ENCODE measurements around the gene C1orf232. TPM values are rescaled to one million over a fixed set of nuclear protein-coding genes. Genes with fewer than 3 reads are reported as not detected.

The C1orf232 gene
- polyA plus RNA-seq, 1 donor, result not detected

DNA sequence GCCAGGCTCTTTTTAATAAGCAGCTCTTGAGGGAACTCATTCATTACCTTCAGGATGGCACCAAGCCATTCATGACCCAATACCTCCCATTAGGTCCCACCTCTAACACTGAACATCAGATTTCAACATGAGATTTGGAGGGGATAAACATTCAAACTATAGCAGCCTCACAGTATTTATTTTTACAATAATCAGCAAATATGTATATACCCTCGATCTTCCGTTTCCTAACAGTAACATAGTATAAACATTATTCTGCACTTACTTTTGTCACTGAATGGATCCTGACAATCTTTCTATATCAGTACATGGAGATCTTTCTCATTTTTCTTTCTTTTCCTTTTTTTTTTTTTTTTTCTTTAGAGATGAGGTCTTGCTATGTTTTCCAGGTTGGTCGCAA lies 27.0 kb upstream of the C1orf232 start:
- H3K4me3 ChIP-seq (ENCODE audit: low read length), result no peak overlapping the region
- H3K27me3 ChIP-seq (ENCODE audit: control insufficient read depth, insufficient read depth, low read length), result peaks cover 2% of the 10 kb centered on the region
- DNase-seq, result no peak
- no peaks in the 10 kb centered on the region for H3K4me1 ChIP-seq (ENCODE audit: control insufficient read depth, insufficient read depth, low read length)
- no peaks in the 10 kb centered on the region for H3K36me3 ChIP-seq (ENCODE audit: control insufficient read depth, insufficient read depth, low read length)
- H3K9me3 ChIP-seq (ENCODE audit: control insufficient read depth, low read depth, low read length), result no peaks in the 10 kb centered on the region
- 95% methylated on average over 2 of the region's 3 CpGs for WGBS (ENCODE audit: insufficient coverage, low lambda C conversion rate)
- H3K27ac ChIP-seq (ENCODE audit: low read length), result no peak overlapping the region

DNA sequence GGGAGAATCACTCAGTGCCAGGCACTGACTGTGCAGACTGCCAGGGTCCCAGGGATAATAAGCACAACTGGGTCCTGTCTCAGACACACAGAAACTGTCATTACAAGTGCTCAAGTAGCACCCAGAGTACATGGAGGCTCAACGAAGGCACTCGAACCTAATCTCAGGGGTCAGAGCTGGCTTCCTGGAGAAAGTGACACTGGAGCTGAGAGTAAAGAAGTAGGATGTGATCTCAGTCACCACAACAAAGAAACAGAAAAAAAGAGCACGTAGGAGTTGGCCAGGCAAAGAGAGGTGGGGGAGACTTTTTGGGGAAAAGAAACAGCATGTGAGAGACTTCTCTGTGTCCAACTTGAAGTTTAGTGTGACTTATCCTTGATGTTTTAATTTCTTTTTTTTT lies 23.0 kb upstream of the C1orf232 start:
- no CpG with 5 or more reads among the region's 3 CpGs for WGBS (ENCODE audit: insufficient coverage, low lambda C conversion rate)
- H3K27ac ChIP-seq (ENCODE audit: low read length), result no peak overlapping the region
- H3K36me3 ChIP-seq (ENCODE audit: control insufficient read depth, insufficient read depth, low read length), result peaks cover 26% of the 10 kb centered on the region

DNA sequence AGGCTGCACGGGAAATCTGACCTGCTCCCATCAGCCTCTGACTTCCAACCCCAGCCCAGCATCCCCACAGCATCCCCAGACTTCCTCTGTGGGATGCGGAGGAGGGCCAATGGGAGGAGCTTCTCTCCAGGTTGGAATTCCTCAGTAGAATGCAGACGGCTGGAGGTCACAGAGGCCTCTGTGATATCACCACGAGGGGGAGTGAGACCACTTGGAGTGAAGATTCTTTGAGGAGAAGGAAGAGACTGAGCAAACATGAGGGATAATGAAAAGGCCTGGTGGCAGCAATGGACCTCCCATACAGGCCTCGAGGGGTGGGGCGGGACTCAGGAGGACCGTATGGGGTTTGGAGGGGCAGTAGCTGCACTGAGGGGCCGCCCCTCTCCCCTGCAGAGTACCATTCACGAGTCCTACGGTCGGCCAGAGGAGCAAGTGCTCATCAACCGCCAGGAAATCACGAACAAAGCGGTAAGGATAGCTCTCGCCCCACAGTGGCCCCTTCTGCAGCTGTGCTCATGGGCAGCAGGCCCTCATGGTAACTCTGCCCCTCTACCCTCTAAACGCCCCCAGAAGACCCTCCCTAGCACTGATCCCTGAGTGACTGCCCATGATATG lies 21.7 kb upstream of the C1orf232 start, which contains the start of gene CATSPER4:
Gene CATSPER4, plus strand, starts transcription at position 230 of the 615 bp plus-strand sequence. Its CDS starts 26 bp downstream, at position 256.
- Histone ChIP-seq H3K4me3 (ENCODE audit: low read length) (no peak within 1 kb of the TSS), H3K4me1 (ENCODE audit: control insufficient read depth, insufficient read depth, low read length) (no peaks in the 10 kb centered on the region), H3K27ac (ENCODE audit: low read length) (no peak within 1 kb of the TSS), H3K9me3 (ENCODE audit: control insufficient read depth, low read depth, low read length) (no peaks in the 10 kb centered on the region), H3K27me3 (ENCODE audit: control insufficient read depth, insufficient read depth, low read length) (no peaks in the 10 kb centered on the region), H3K36me3 (ENCODE audit: control insufficient read depth, insufficient read depth, low read length) (peaks cover 29% of the 10 kb centered on the region)
- DNase-seq, result peak in 1 of 2 donors; percentile 25
- no CpG with 5 or more reads among the region's 16 CpGs for WGBS (ENCODE audit: insufficient coverage, low lambda C conversion rate)

More for the DNA sequence above, 23.0 kb upstream of the C1orf232 start:
- Histone ChIP-seq H3K4me1 (ENCODE audit: control insufficient read depth, insufficient read depth, low read length) (no peaks in the 10 kb centered on the region), H3K27me3 (ENCODE audit: control insufficient read depth, insufficient read depth, low read length) (no peaks in the 10 kb centered on the region), H3K4me3 (ENCODE audit: low read length) (no peak overlapping the region), H3K9me3 (ENCODE audit: control insufficient read depth, low read depth, low read length) (no peaks in the 10 kb centered on the region)
- DNase-seq, result no peak

DNA sequence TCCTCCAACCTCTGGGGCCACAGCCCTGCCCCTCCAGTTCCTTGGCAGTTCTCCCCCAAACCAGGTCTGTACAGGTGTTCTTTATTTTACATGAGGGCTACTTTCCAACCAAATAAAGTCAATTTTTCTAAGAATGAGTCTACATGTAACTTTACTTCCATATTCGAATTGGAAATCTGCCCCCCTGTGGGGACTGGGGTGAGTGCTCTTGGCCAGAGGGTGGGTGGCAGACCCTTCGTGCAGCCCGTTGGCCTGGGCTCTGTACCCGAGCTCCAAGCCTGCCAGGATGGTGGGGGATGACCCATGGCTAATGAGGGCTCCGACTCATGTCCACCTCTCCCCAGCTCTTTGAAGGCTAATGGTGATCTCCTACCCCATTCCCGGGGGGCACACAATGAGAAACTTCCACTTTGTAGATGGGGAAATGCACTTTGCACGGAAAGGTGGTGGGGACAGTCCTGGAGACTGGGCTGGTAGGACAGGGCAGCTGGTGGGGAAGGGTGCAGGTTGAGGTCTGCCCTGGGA lies 21.1 kb upstream of the C1orf232 start:
- Histone ChIP-seq H3K36me3 (ENCODE audit: control insufficient read depth, insufficient read depth, low read length) (peaks cover 29% of the 10 kb centered on the region), H3K4me3 (ENCODE audit: low read length) (no peak overlapping the region), H3K27me3 (ENCODE audit: control insufficient read depth, insufficient read depth, low read length) (no peaks in the 10 kb centered on the region), H3K27ac (ENCODE audit: low read length) (no peak overlapping the region), H3K4me1 (ENCODE audit: control insufficient read depth, insufficient read depth, low read length) (no peaks in the 10 kb centered on the region), H3K9me3 (ENCODE audit: control insufficient read depth, low read depth, low read length) (no peaks in the 10 kb centered on the region)
- no CpG with 5 or more reads among the region's 7 CpGs for WGBS (ENCODE audit: insufficient coverage, low lambda C conversion rate)
- no peak for DNase-seq

DNA sequence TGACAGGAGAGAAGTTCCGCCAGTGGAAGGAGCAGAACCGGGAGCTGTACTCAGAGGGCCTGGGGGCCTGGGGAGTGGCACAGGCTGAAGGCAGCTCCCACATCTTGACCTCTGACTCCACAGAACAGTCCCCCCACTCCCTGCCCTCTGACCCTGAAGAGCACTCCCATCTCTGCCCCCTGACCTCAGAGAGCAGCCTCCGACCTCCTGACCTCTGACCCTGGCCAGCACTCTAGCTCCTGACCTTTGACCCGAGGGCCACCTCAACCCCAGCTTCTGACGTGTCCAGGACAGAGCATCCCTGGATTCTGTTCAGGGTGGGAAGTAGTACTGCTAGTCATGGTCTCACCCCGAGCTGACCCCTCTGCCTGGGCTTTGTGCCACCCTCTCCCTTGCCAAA lies 20.6 kb upstream of the C1orf232 start:
- no peak for DNase-seq
- Histone ChIP-seq H3K9me3 (ENCODE audit: control insufficient read depth, low read depth, low read length) (no peaks in the 10 kb centered on the region), H3K27me3 (ENCODE audit: control insufficient read depth, insufficient read depth, low read length) (no peaks in the 10 kb centered on the region), H3K27ac (ENCODE audit: low read length) (no peak overlapping the region), H3K4me3 (ENCODE audit: low read length) (no peak overlapping the region), H3K4me1 (ENCODE audit: control insufficient read depth, insufficient read depth, low read length) (no peaks in the 10 kb centered on the region), H3K36me3 (ENCODE audit: control insufficient read depth, insufficient read depth, low read length) (peaks cover 30% of the 10 kb centered on the region)
- no CpG with 5 or more reads among the region's 6 CpGs for WGBS (ENCODE audit: insufficient coverage, low lambda C conversion rate)

DNA sequence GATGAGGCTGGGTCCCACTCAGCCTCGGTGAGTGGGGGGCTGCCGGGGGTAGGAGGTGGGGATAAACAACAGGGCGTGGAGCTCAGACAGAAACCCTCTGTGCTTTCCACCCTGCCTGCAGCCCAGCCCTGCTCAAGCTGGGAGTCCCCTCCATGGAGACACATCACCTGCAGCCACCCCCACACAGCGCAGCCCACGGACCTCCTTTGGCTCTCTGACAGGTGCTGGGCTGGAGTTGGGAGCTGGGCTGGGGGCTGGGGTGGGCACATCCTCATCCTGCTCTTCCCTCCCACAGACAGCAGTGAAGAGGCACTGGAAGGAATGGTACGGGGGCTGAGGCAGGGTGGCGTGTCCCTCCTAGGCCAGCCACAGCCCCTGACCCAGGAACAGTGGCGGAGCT lies 19.7 kb upstream of the C1orf232 start:
- peaks cover 37% of the 10 kb centered on the region for H3K36me3 ChIP-seq (ENCODE audit: control insufficient read depth, insufficient read depth, low read length)
- no peak overlapping the region for H3K27ac ChIP-seq (ENCODE audit: low read length)
- no peak for DNase-seq
- no CpG with 5 or more reads among the region's 8 CpGs for WGBS (ENCODE audit: insufficient coverage, low lambda C conversion rate)
- H3K9me3 ChIP-seq (ENCODE audit: control insufficient read depth, low read depth, low read length), result no peaks in the 10 kb centered on the region
- H3K27me3 ChIP-seq (ENCODE audit: control insufficient read depth, insufficient read depth, low read length), result no peaks in the 10 kb centered on the region
- no peaks in the 10 kb centered on the region for H3K4me1 ChIP-seq (ENCODE audit: control insufficient read depth, insufficient read depth, low read length)
- no peak overlapping the region for H3K4me3 ChIP-seq (ENCODE audit: low read length)

DNA sequence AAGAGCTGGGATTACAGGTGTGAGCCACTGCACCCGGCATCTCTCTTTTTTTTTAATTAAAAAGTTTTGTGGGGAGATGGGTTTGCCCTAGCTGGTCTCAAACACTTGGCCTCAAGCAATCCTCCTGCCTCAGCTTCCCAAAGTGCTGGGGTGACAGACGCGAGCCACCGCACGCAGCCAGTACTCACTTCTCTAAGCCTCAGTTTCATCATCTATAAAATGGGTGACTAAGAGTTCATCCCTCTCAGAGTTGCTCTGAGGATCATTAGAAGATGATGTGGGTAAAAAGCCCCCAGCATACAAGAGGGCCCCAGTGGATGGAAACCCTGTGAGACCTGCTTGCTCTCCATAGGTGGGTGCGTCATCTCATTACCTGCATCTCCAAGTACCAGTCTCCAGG lies 19.1 kb upstream of the C1orf232 start:
- no peak overlapping the region for H3K4me3 ChIP-seq (ENCODE audit: low read length)
- H3K27ac ChIP-seq (ENCODE audit: low read length), result no peak overlapping the region
- H3K27me3 ChIP-seq (ENCODE audit: control insufficient read depth, insufficient read depth, low read length), result no peaks in the 10 kb centered on the region
- DNase-seq, result no peak
- H3K36me3 ChIP-seq (ENCODE audit: control insufficient read depth, insufficient read depth, low read length), result peaks cover 43% of the 10 kb centered on the region
- WGBS (ENCODE audit: insufficient coverage, low lambda C conversion rate), result no CpG with 5 or more reads among the region's 6 CpGs
- H3K9me3 ChIP-seq (ENCODE audit: control insufficient read depth, low read depth, low read length), result no peaks in the 10 kb centered on the region
- no peaks in the 10 kb centered on the region for H3K4me1 ChIP-seq (ENCODE audit: control insufficient read depth, insufficient read depth, low read length)

DNA sequence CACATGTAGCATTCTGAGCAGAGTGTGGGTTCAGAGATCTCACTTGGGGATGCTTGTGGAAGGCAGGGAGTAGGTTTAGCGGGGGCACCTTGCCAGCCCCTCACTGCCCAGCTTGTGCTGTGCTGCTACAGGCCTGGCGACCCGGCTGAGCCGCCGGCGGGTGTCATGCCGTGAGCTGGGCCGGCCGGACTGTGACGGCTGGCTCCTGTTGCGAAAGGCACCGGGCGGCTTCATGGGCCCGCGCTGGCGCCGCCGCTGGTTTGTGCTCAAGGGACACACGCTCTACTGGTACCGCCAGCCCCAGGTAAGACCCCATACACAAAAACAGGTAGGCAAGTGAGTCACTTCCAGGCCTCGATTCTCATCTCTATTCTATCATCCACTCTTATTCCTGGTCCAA lies 16.1 kb upstream of the C1orf232 start:
- no peak for DNase-seq
- Histone ChIP-seq H3K36me3 (ENCODE audit: control insufficient read depth, insufficient read depth, low read length) (peaks cover 66% of the 10 kb centered on the region), H3K4me3 (ENCODE audit: low read length) (no peak overlapping the region), H3K27ac (ENCODE audit: low read length) (no peak overlapping the region), H3K9me3 (ENCODE audit: control insufficient read depth, low read depth, low read length) (no peaks in the 10 kb centered on the region), H3K27me3 (ENCODE audit: control insufficient read depth, insufficient read depth, low read length) (no peaks in the 10 kb centered on the region), H3K4me1 (ENCODE audit: control insufficient read depth, insufficient read depth, low read length) (no peaks in the 10 kb centered on the region)
- no CpG with 5 or more reads among the region's 21 CpGs for WGBS (ENCODE audit: insufficient coverage, low lambda C conversion rate)

DNA sequence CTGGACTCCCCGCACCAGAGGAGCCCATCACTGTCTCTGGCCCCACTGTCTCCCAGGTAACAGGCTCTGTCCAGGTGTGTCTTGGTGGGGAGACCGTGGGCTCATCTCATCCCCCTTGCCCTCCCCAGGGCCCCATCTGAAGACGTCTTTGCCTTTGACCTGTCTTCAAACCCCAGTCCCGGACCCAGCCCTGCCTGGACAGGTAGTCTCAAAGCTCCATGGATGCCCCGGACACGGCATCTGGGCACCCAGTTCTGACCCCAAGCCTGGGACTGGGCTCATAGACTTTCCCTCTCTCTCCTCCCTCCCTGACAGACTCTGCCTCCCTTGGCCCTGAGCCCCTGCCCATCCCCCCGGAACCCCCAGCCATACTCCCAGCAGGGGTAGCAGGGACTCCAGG lies 15.3 kb upstream of the C1orf232 start:
- WGBS (ENCODE audit: insufficient coverage, low lambda C conversion rate), result no CpG with 5 or more reads among the region's 7 CpGs
- Histone ChIP-seq H3K36me3 (ENCODE audit: control insufficient read depth, insufficient read depth, low read length) (peaks cover 59% of the 10 kb centered on the region), H3K4me1 (ENCODE audit: control insufficient read depth, insufficient read depth, low read length) (peaks cover 3% of the 10 kb centered on the region), H3K27ac (ENCODE audit: low read length) (no peak overlapping the region), H3K27me3 (ENCODE audit: control insufficient read depth, insufficient read depth, low read length) (no peaks in the 10 kb centered on the region), H3K9me3 (ENCODE audit: control insufficient read depth, low read depth, low read length) (no peaks in the 10 kb centered on the region), H3K4me3 (ENCODE audit: low read length) (no peak overlapping the region)
- no peak for DNase-seq

DNA sequence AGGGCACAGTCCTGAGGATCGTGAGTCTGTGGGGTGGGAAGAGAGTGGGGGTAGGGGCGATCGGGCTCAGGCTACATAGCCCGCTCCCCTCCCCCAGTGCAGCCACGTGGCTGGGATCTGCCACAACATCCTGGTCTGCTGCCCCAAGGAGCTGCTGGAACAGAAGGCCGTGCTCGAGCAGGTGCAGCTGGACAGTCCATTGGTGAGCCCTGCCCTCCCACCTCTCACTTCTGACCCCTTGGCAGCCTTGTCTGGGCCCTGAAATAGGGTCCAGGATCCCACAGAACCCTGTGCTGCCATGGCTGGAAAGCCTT lies 13.6 kb upstream of the C1orf232 start:
- no peak overlapping the region for H3K27ac ChIP-seq (ENCODE audit: low read length)

More for the DNA sequence above, 13.6 kb upstream of the C1orf232 start:
- H3K9me3 ChIP-seq (ENCODE audit: control insufficient read depth, low read depth, low read length), result no peaks in the 10 kb centered on the region
- peaks cover 47% of the 10 kb centered on the region for H3K36me3 ChIP-seq (ENCODE audit: control insufficient read depth, insufficient read depth, low read length)
- H3K4me3 ChIP-seq (ENCODE audit: low read length), result no peak overlapping the region
- no CpG with 5 or more reads among the region's 7 CpGs for WGBS (ENCODE audit: insufficient coverage, low lambda C conversion rate)
- no peaks in the 10 kb centered on the region for H3K27me3 ChIP-seq (ENCODE audit: control insufficient read depth, insufficient read depth, low read length)
- no peak for DNase-seq
- H3K4me1 ChIP-seq (ENCODE audit: control insufficient read depth, insufficient read depth, low read length), result peaks cover 15% of the 10 kb centered on the region

Data from large intestine (tissue), 3 donors.